CD4-positive, alpha-beta T cell (primary cell): Measurements from ENCODE around the gene POLDIP3. TPM values are rescaled to one million over a fixed set of nuclear protein-coding genes. Genes with fewer than 3 reads are reported as not detected.

ENCODE experiments used
- ATAC-seq: fragments of 200-7000 bp; cut with Tn5 transposase; one replicate; pipeline ENCODE4 v1.10.0; 2022; ENCODE audit warnings: mild to moderate bottlenecking; ENCODE audit not compliant: poor library complexity
- CTCF ChIA-PET: fragments of 350-600 bp; sonication (Branson Sonifier 250); formaldehyde crosslinking; loops from one replicate; lab custom pipeline; 2021; ENCODE audit warnings: antibody characterized with exemption, inconsistent platforms; lab: Charles Lee
- POLR2A ChIA-PET: fragments of 350-600 bp; sonication (Branson Sonifier 250); formaldehyde crosslinking; loops from one replicate; lab custom pipeline; 2021; ENCODE audit warnings: antibody characterized with exemption, inconsistent platforms; lab: Charles Lee
- DNase-seq, 14 experiments: peaks; one replicate each; pipeline ENCODE4 v3.0.0-alpha.2; 2013 to 2020; ENCODE audit warnings: mixed read lengths in 2 of 14
- H3K27ac ChIP-seq, 2 donors: one replicate each; pipeline versions ENCODE4 v1.5.1 to v1.7.0; 2013; ENCODE audit warnings: low read length in 2 of 2, low read depth in 1 of 2, mild to moderate bottlenecking in 1 of 2
- H3K27me3 ChIP-seq, 2 experiments: 1 replicate in 1 of 2; 2 replicates in 1 of 2; pipeline versions ENCODE4 v1.6.1 to v1.7.0; 2013; ENCODE audit warnings: low read length in 2 of 2, control low read depth in 1 of 2, mild to moderate bottlenecking in 1 of 2, moderate library complexity in 1 of 2; ENCODE audit not compliant: insufficient read depth in 2 of 2, control insufficient read depth in 1 of 2
- H3K36me3 ChIP-seq: one replicate; pipeline ENCODE4 v1.6.1; 2013; ENCODE audit warnings: low read length, control low read depth; ENCODE audit not compliant: insufficient read depth
- H3K4me1 ChIP-seq: one replicate; pipeline ENCODE4 v1.6.1; 2013; ENCODE audit warnings: low read length, control low read depth; ENCODE audit not compliant: insufficient read depth
- H3K4me3 ChIP-seq: one replicate; pipeline ENCODE4 v1.5.1; 2013; ENCODE audit warnings: mild to moderate bottlenecking, low read length, moderate library complexity
- H3K9me3 ChIP-seq, 2 experiments: 1 replicate in 1 of 2; 2 replicates in 1 of 2; pipeline versions ENCODE4 v1.6.1 to v1.7.0; 2013; ENCODE audit warnings: low read length in 2 of 2, mild to moderate bottlenecking in 2 of 2, control low read depth in 1 of 2, moderate library complexity in 1 of 2; ENCODE audit not compliant: control insufficient read depth in 1 of 2, insufficient read depth in 1 of 2
- H3K27ac Mint-ChIP-seq: one replicate; pipeline ENCODE4 v1.8.0; 2020; ENCODE audit warnings: mixed read lengths
- H3K27me3 Mint-ChIP-seq: one replicate; pipeline ENCODE4 v1.8.0; 2021; ENCODE audit warnings: mixed read lengths
- H3K36me3 Mint-ChIP-seq: one replicate; pipeline ENCODE4 v1.8.0; 2021; ENCODE audit warnings: low read depth, mixed read lengths
- H3K4me1 Mint-ChIP-seq: one replicate; pipeline ENCODE4 v1.8.0; 2021; ENCODE audit warnings: low read depth, mixed read lengths
- H3K4me3 Mint-ChIP-seq: one replicate; pipeline ENCODE4 v1.8.0; 2020; ENCODE audit warnings: mild to moderate bottlenecking, mixed read lengths
- H3K9me3 Mint-ChIP-seq: one replicate; pipeline ENCODE4 v1.8.0; 2020; ENCODE audit warnings: mixed read lengths
- CTCF ChIP-seq: fragments of 200-600 bp; IDR thresholded peaks from one replicate; pipeline ENCODE4 v1.8.0; 2022; ENCODE audit warnings: antibody characterized with exemption, mild to moderate bottlenecking
- intact Hi-C, 2 experiments: fragments of 100-400 bp; cut with DNase I in 1 of 2; cut with micrococcal nuclease in 1 of 2; formaldehyde crosslinking; loops; one replicate each; pipeline versions ENCODE4 v1.15.1 to v1.9.0; 2023 to 2025; cut with DNase I, micrococcal nuclease
- total RNA-seq, 174 experiments: library from RNA in 2 of 174; stranded (reverse) in 2 of 174; gene quantifications; one replicate each; pipeline ENCODE4 v1.2.3 and lab custom pipeline; 2021 to 2026

Gene POLDIP3
- total RNA-seq, 2 experiments from 2014 or later: 77.7 to 80.7 TPM

DNA sequence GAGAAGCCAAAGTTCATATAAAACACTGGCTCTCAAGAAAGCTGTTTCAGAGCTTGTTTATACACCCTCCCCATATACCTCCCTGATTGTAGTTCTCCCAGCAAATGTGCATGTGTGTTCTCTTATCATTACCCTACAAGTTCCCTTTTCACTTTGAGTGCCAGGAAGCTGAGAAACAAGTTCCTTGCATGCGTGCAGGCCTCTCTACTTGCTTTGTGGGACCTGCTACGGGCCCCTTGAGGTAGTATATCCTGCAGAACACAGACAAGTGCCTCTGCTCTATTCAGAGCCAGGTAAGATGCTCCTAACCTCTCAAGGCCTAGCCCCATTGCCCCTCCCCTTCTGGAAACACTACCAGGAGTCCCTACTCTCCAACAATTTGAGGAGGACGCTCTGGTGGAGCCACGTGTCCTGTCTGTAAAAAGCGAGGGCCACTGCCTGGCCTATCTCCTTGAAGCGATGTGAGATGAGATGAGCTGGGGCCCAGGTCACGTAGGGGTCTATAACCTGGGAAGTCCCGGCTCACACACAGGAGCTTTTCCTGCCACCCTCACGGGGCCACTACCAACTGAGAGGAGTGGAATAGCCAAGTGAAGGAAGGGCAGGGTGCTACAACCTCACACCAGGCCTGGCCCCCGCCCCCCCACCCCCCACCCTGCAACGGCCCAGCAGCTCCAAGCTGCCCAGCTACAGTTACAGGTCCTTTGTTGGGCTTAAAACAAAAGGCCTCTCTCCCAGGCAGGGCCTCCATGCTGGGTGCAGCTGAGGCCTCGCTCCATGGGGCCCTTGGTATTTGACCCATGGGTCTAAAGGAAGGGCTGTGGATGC, 28.3 kb upstream of the POLDIP3 start:
- Mint-ChIP-seq H3K36me3 (peaks cover 5% of the 10 kb centered on the region), H3K9me3 (no peaks in the 10 kb centered on the region), H3K27ac (no peak overlapping the region), H3K27me3 (no peaks in the 10 kb centered on the region), H3K4me3 (no peak overlapping the region), H3K4me1 (peaks cover 29% of the 10 kb centered on the region)
- DNase-seq: no peak
- no peaks in the 10 kb centered on the region for H3K9me3 ChIP-seq
- no peak overlapping the region for H3K27ac ChIP-seq
- H3K27me3 ChIP-seq: no peaks in the 10 kb centered on the region
- ChIA-PET CTCF (no interaction called here), POLR2A (no interaction called here)
- intact Hi-C loops: no loop called here
- TF ChIP-seq CTCF: no peak
- peaks cover 3% of the 10 kb centered on the region for H3K36me3 ChIP-seq
- no peak overlapping the region for H3K4me3 ChIP-seq
- ATAC-seq: no peak
- H3K4me1 ChIP-seq: peaks cover 44% of the 10 kb centered on the region

DNA sequence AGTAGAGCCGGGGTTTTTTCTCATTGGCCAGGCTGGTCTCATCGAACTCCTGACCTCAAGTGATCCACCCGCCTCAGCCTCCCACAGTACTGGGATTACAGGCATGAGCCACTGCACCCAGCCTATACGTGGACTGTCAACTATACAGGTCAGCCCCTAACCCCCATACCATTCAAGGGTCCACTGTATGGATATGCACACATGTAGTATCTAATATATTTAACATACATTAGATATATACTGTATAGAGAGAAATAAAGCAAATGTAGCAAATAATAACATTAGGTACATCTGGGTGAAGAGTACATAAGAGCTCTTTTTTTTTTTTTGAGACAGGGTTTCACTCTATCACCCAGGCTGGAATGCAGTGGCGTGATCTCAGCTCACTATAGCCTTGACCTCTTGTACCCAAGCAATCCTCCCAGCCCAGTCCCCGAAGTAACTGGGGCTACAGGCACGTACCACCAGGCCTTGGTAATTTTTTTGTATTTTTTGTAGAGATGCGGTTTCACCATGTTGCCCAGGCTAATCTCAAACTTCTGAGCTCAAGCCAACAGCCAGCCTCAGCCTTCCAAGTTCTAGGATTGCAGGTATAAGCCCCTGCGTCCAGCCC, 27.2 kb upstream of the POLDIP3 start:
- Mint-ChIP-seq H3K27me3 (no peaks in the 10 kb centered on the region), H3K4me1 (peaks cover 23% of the 10 kb centered on the region), H3K36me3 (peaks cover 11% of the 10 kb centered on the region), H3K4me3 (no peak overlapping the region), H3K9me3 (no peaks in the 10 kb centered on the region), H3K27ac (no peak overlapping the region)
- H3K27me3 ChIP-seq: no peaks in the 10 kb centered on the region
- no peak for ATAC-seq
- H3K4me3 ChIP-seq: no peak overlapping the region
- H3K4me1 ChIP-seq: peaks cover 33% of the 10 kb centered on the region
- TF ChIP-seq CTCF: no peak
- ChIA-PET POLR2A (no interaction called here), CTCF (interaction anchor here (0.7 kb wide), 1 partner anchor 13 kb away, joined by 3 read pairs; no protein-coding TSS in a partner anchor)
- DNase-seq: no peak
- no peak overlapping the region for H3K27ac ChIP-seq
- intact Hi-C loops: no loop called here
- H3K9me3 ChIP-seq: no peaks in the 10 kb centered on the region
- peaks cover 7% of the 10 kb centered on the region for H3K36me3 ChIP-seq

DNA sequence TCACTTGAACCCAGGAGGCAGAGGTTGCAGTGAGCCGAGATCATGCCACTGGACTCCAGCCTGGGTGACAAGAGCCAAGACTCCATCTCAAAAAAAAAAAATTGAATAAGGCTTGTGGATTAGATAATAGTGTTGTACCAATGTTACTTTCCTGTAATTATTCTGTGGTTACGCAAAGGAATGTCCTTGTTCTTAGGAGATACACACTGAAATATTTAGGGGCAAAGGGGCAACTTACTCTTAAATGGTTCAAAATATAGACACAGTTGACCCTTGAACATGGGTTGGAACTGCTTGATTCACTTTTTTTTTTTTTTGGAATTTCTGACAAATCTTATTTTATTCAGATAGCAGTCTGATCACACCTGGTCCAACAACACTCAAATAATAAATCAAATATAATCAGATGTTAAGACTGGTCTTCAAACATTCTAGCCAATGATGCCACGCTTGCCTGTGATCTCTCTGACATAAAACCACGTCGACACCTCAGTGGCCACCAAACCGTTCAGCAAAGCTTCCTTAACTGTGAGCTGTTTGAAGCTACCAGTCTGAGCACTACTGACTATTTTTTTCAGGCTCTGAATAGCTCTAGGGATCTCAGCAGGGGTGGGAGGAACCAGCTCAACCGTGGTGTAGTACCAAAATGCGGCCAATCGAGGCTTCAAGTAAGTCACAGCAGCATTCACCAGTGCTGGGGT, 25.0 kb upstream of the POLDIP3 start:
- DNase-seq (no peak), ATAC-seq (peak; percentile 29)
- Histone ChIP-seq H3K36me3 (peaks cover 19% of the 10 kb centered on the region), H3K4me3 (no peak overlapping the region), H3K9me3 (no peaks in the 10 kb centered on the region), H3K4me1 (peaks cover 12% of the 10 kb centered on the region), H3K27me3 (no peaks in the 10 kb centered on the region), H3K27ac (no peak overlapping the region)
- no peaks in the 10 kb centered on the region for H3K27me3 Mint-ChIP-seq
- H3K27ac Mint-ChIP-seq: no peak overlapping the region
- H3K9me3 Mint-ChIP-seq: no peaks in the 10 kb centered on the region
- TF ChIP-seq CTCF: no peak
- POLR2A ChIA-PET: no interaction called here
- no peak overlapping the region for H3K4me3 Mint-ChIP-seq
- peaks cover 22% of the 10 kb centered on the region for H3K36me3 Mint-ChIP-seq
- H3K4me1 Mint-ChIP-seq: peaks cover 12% of the 10 kb centered on the region
- intact Hi-C loops: no loop called here
- CTCF ChIA-PET: no interaction called here
